H1 (cell line): ENCODE measurements around the gene RPL32. TPM values are rescaled to one million over a fixed set of nuclear protein-coding genes. Genes with fewer than 3 reads are reported as not detected.

Experiments used
- BACH1 ChIP-seq: IDR thresholded peaks from 2 replicates; pipeline ENCODE4 v1.6.1; 2012; ENCODE audit warnings: low read length, improper control_type of control experiment
- CEBPB ChIP-seq: IDR thresholded peaks from 2 replicates; pipeline ENCODE4 v1.6.1; 2012; ENCODE audit warnings: low read depth, low read length
- CHD1 ChIP-seq: IDR thresholded peaks from 2 replicates; pipeline ENCODE4 v1.6.1; 2012; ENCODE audit warnings: low read depth, low read length, improper control_type of control experiment
- CHD2 ChIP-seq: IDR thresholded peaks from 2 replicates; pipeline ENCODE4 v1.6.1; 2012; ENCODE audit warnings: low read length, improper control_type of control experiment
- CHD7 ChIP-seq: fragments of 300-600 bp; sonication (generic); IDR thresholded peaks from 2 replicates; pipeline ENCODE4 v1.7.1; 2012; ENCODE audit warnings: low read length, moderate library complexity, mild to moderate bottlenecking, inconsistent platforms; ENCODE audit not compliant: insufficient replicate concordance
- E2F6 ChIP-seq: IDR thresholded peaks from 2 replicates; pipeline ENCODE4 v1.6.1; 2012; ENCODE audit warnings: inconsistent platforms
- HDAC6 ChIP-seq: IDR thresholded peaks from one replicate; pipeline ENCODE4 v1.7.1; 2012; ENCODE audit warnings: low read depth, mild to moderate bottlenecking, inconsistent platforms, low read length, moderate library complexity
- NRF1 ChIP-seq: IDR thresholded peaks from 2 replicates; pipeline ENCODE4 v1.6.1; 2011; ENCODE audit warnings: mild to moderate bottlenecking, low read depth, low read length, improper control_type of control experiment
- PHF8 ChIP-seq: fragments of 200-600 bp; sonication (generic); conservative IDR thresholded peaks from 2 replicates; pipeline ENCODE4 v1.7.1; 2012; ENCODE audit warnings: low read depth, mild to moderate bottlenecking, inconsistent platforms, low read length, moderate library complexity
- POLR2AphosphoS5 ChIP-seq: IDR thresholded peaks from 2 replicates; pipeline ENCODE4 v1.6.1; 2011; ENCODE audit warnings: low read depth, low read length
- polyA plus RNA-seq, 7 experiments: library from polyadenylated mRNA; depleted of rRNA in 3 of 7; stranded (reverse) in 5 of 7; unstranded in 2 of 7; fragments of >200 nt in 5 of 7; fragments of 200-250 nt in 2 of 7; gene quantifications; 1 replicate in 5 of 7; 2 replicates in 1 of 7; 4 replicates in 1 of 7; pipeline versions ENCODE4 v1.2.1 to v1.2.3, GENCODE V29; 2011 to 2013; ENCODE audit warnings: missing spikeins in 2 of 7, mixed read lengths in 2 of 7
- total RNA-seq: library from RNA; stranded (reverse); fragmentation: NEBNext Ultra II Directional; extraction: Animal tissue kit (Norgen Biotek cat#: 25700); gene quantifications from 2 replicates; pipeline ENCODE4 v1.2.1, GENCODE V29; 2021

The RPL32 gene
- total and polyA plus RNA-seq, 2 of the 8 experiments (the other 6 are each of a cell fraction or from before 2014, with no cell fraction given), result 1,443 to 2,043 TPM

DNA sequence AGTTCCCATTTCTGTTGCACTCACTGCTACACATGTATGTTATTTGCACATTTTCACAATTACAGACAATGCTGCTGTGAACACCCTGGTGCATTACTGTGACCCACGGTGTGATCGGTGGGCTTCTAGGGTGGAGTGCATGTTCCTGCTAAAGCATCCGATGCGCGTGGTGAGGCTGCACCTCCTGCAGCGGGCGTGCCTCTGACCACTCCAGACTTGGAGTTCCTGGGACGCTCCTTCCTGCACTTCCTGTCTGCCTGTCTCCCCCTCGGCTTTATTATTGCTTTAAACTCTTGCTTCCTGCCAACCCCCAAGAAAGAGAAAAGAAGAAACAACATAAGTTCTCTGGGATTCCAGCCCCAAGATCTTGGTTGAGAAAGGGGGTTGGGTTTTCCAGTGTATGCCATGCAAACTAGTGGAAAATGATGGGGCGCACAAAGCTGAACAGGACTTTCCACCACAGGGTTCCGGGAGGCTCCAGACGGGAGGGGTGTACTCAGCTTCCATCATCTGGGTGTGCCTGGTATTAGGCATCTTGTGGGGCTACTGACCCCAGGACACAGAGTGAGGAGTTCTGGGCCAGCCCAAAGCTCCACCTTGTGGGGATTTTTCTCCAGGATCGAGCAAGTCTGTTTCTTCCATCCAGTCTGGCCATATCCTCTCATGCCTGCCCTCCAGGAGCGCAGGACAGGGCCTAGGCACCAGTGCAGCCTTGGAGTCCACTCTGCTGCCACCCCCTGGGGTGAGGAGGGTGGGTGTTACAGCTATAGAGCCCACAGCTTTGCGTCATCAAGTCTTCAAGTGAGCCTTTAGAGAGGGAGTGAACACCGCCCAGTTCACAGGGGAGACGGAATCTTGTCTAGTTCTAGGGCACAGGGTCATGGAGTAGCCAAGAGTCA, 11.2 kb downstream of the RPL32 start (continued):
- no peak for TF ChIP-seq CHD7
- TF ChIP-seq CHD2, result no peak
- TF ChIP-seq BACH1, result no peak
- TF ChIP-seq HDAC6, result no peak
- no peak for TF ChIP-seq PHF8
- TF ChIP-seq NRF1, result no peak
- no peak for TF ChIP-seq E2F6
- peak; percentile 73; the same call in 1 of the 2 replicates for TF ChIP-seq POLR2AphosphoS5
- no peak for TF ChIP-seq CHD1
- no peak for TF ChIP-seq CEBPB
